Body of pancreas (tissue), 4 donors: ENCODE data around the gene RNF223. TPM values are rescaled to one million over a fixed set of nuclear protein-coding genes. Genes with fewer than 3 reads are reported as not detected.
"Not testable (repeated sequence)": the region's sequence is repeated elsewhere in the genome, so short reads cannot be mapped to it uniquely, and the experiment has no call there.

ENCODE experiments used
- ATAC-seq: fragments of 150-250 bp; one replicate; pipeline ENCODE4 v1.9.1; 2016
- DNase-seq, 4 donors: peaks; one replicate each; pipeline ENCODE4 v3.0.0-alpha.2; 2019
- H3K27ac ChIP-seq, 4 donors: fragments of 200-600 bp; sonication (generic); 1 replicate in 3 of 4; 2 replicates in 1 of 4; pipeline versions ENCODE4 v1.5.1 to v1.6.1; 2016 to 2019; ENCODE audit warnings: mild to moderate bottlenecking in 1 of 4, mixed read lengths in 1 of 4, moderate library complexity in 1 of 4
- H3K27me3 ChIP-seq, 2 donors: fragments of 200-600 bp; sonication (generic); one replicate each; pipeline ENCODE4 v1.6.0; 2016; ENCODE audit warnings: mild to moderate bottlenecking in 1 of 2
- H3K36me3 ChIP-seq, 2 donors: fragments of 200-600 bp; sonication (generic); replicated peaks in 1 of 2; 2 replicates each; pipeline ENCODE4 v1.5.1; 2016; ENCODE audit warnings: low read depth in 2 of 2; ENCODE audit not compliant: insufficient read depth in 1 of 2
- H3K4me1 ChIP-seq: fragments of 200-600 bp; sonication (generic); one replicate; pipeline ENCODE4 v1.6.0; 2016
- H3K4me3 ChIP-seq, 2 donors: fragments of 200-600 bp; sonication (generic); 1 replicate in 1 of 2; 2 replicates in 1 of 2; pipeline ENCODE4 v1.5.1; 2016 to 2019
- H3K9me3 ChIP-seq, 3 donors: fragments of 200-600 bp; sonication (generic); 1 replicate in 2 of 3; 2 replicates in 1 of 3; pipeline ENCODE4 v1.5.1; 2016
- POLR2A ChIP-seq, 3 donors: fragments of 450-650 bp; IDR thresholded peaks; one replicate each; pipeline ENCODE4 v1.6.1; 2016; ENCODE audit warnings: antibody characterized with exemption in 3 of 3, mild to moderate bottlenecking in 2 of 3
- WGBS, 2 donors: methylation state at CpG; one replicate each; pipeline ENCODE4 v1.1.5; 2017; 5-methylcytosine and 5-hydroxymethylcytosine counted together
- intact Hi-C: fragments of 100-400 bp; cut with DNase I; formaldehyde crosslinking; loops from one replicate; pipeline ENCODE4 v1.15.1; 2023
- total RNA-seq, 2 donors: library from RNA; depleted of rRNA; stranded (reverse); fragments of >200 nt; gene quantifications; one replicate each; pipeline ENCODE4 v1.1.0, GENCODE V29; 2016
- TF ChIP-seq, protein P1 (sequence below), 7 experiments: fragments of 450-650 bp in 4 of 7; fragments of 200-600 bp in 3 of 7; sonication (generic) in 3 of 7; IDR thresholded peaks; one replicate each; pipeline ENCODE4 v1.5.1; 2016 to 2019; ENCODE audit warnings: antibody characterized with exemption in 7 of 7

Gene RNF223
- total RNA-seq, 2 donors from 2014 or later, result 0.26 TPM; not detected in 1

DNA sequence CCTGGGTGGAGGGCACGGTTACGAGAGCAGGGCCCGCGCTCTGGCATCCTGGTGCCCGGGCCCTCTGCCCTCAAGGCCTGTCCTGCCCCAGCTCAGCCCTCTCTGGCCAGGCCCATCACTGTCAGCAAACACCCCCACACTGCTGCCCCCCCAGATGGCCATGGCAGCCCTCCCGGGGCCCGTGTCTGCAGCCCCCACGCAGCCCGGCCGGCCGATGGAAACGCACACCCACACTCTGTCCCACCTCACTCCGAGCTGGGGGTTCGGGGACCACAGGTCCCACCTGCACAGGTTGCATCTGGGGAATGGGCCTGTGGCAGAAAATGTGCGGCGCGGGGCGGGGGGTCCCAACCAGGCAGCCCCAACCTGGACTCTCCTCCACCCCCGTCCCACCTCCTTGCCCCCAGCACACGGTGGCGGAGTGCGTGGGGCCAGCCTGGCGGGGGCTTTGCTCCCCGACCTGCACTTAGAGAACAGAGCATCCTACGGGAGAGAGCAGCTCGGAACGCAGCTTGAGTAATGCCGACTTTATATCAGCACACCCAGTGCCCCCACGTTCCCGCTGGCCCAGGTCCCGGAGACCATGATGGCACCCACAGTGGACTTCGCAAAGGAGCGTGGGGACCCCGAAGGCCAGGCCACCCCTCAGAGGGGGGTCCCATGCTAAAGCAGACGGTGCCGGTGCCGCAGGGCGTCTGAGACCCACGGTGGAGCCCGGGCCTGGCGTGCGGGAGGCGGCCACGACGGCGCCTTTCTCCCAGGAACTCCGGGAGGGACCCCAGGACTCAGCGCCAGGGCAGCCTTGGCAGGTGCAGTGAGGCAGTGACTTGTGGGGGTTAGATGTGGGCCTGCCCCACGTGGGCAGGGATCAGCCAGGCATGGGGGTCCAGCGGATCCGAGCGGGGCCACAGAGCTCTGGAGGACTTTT lies 7.5 kb upstream of the RNF223 start:
- 89 to 100% methylated on average over 4 to 42 of the region's 52 CpGs for WGBS, 2 donors
- ATAC-seq (no peak), DNase-seq (peak in 3 of 4 donors; percentile 1 to 12 (median 5))
- Histone ChIP-seq H3K4me1 (peaks cover 14% of the 10 kb centered on the region), H3K9me3 (no peaks in the 10 kb centered on the region), H3K27ac (no peak overlapping the region), H3K36me3 (no peaks in the 10 kb centered on the region), H3K27me3 (no peaks in the 10 kb centered on the region), H3K4me3 (no peak overlapping the region)
- TF ChIP-seq, protein P1, sequence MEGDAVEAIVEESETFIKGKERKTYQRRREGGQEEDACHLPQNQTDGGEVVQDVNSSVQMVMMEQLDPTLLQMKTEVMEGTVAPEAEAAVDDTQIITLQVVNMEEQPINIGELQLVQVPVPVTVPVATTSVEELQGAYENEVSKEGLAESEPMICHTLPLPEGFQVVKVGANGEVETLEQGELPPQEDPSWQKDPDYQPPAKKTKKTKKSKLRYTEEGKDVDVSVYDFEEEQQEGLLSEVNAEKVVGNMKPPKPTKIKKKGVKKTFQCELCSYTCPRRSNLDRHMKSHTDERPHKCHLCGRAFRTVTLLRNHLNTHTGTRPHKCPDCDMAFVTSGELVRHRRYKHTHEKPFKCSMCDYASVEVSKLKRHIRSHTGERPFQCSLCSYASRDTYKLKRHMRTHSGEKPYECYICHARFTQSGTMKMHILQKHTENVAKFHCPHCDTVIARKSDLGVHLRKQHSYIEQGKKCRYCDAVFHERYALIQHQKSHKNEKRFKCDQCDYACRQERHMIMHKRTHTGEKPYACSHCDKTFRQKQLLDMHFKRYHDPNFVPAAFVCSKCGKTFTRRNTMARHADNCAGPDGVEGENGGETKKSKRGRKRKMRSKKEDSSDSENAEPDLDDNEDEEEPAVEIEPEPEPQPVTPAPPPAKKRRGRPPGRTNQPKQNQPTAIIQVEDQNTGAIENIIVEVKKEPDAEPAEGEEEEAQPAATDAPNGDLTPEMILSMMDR (IDR thresholded peaks at IDR 0.05), result no peak
- TF ChIP-seq POLR2A (IDR thresholded peaks at IDR 0.05), result no peak
- intact Hi-C loops, result no loop called here

DNA sequence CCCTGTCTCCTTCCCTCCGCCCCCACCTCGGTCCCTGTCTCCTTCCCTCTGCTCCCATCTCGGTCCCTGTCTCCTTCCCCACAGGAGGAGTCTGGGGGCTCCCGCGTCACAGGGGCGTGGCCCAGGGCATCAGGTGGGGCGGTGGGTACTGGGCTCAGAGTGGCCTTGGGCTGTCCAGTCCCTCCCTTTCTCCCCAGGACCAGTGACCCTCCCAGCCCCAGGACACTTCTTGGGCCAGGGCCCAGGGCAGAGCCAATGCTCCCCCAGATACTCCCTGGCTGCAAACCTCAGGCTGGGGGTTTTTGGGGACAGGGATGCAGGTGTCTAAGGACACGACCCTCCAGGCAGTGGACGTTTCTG lies 6.8 kb upstream of the RNF223 start:
- Histone ChIP-seq H3K27me3 (no peaks in the 10 kb centered on the region), H3K27ac (no peak overlapping the region), H3K4me3 (no peak overlapping the region), H3K9me3 (no peaks in the 10 kb centered on the region), H3K36me3 (no peaks in the 10 kb centered on the region), H3K4me1 (peaks cover 14% of the 10 kb centered on the region)
- DNase-seq (peak in 2 of 4 donors; percentile 5 to 11), ATAC-seq (no peak)
- intact Hi-C loops, result no loop called here
- 25 to 40% methylated on average over 1 to 6 of the region's 9 CpGs for WGBS, 2 donors
- TF ChIP-seq, protein P1 (IDR thresholded peaks at IDR 0.05), result no peak
- no peak for TF ChIP-seq POLR2A (IDR thresholded peaks at IDR 0.05)

DNA sequence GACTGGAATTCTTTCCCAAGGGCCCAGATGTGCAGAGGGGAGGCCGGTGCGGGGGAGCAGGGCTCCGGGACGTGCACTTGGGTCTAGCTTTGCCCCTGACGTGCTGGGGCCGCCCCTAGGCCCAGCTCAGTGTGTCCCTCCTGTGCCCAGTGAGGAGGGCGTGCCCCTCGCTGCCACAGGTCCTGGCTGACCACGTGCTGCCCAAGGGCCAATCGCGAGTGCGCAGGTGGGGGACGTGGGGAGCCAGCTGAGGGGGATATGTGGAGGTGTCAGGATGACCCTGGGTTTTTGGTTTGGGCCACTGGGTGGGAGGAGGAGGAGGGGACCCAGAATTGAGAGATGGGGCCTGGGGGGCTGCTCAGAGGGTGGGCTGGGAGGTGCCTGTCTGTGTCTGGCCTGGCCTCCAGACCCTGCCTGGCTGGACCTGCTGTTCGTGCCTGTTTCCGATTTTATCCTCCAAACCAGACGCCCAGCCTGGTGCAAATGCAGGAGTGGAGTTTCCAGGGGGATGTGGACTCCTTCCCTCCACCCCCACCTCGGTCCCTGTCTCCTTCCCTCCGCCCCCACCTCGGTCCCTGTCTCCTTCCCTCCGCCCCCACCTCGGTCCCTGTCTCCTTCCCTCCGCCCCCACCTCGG lies 6.1 kb upstream of the RNF223 start:
- 6 to 18% methylated on average over 4 to 21 of the region's 23 CpGs for WGBS, 2 donors
- H3K36me3 ChIP-seq, result no peaks in the 10 kb centered on the region
- H3K4me1 ChIP-seq, result peaks cover 14% of the 10 kb centered on the region
- ATAC-seq (peak; percentile 70), DNase-seq (peak; percentile 48 to 70 (median 62))
- no peaks in the 10 kb centered on the region for H3K9me3 ChIP-seq
- intact Hi-C loops, result no loop called here
- TF ChIP-seq, protein P1 (IDR thresholded peaks at IDR 0.05), result no peak
- peak in 1 of 3 donors; percentile 16 for TF ChIP-seq POLR2A (IDR thresholded peaks at IDR 0.05)
- peak overlapping the region; percentile 88 to 93 (median 90) for H3K27ac ChIP-seq
- no peaks in the 10 kb centered on the region for H3K27me3 ChIP-seq
- no peak overlapping the region for H3K4me3 ChIP-seq

DNA sequence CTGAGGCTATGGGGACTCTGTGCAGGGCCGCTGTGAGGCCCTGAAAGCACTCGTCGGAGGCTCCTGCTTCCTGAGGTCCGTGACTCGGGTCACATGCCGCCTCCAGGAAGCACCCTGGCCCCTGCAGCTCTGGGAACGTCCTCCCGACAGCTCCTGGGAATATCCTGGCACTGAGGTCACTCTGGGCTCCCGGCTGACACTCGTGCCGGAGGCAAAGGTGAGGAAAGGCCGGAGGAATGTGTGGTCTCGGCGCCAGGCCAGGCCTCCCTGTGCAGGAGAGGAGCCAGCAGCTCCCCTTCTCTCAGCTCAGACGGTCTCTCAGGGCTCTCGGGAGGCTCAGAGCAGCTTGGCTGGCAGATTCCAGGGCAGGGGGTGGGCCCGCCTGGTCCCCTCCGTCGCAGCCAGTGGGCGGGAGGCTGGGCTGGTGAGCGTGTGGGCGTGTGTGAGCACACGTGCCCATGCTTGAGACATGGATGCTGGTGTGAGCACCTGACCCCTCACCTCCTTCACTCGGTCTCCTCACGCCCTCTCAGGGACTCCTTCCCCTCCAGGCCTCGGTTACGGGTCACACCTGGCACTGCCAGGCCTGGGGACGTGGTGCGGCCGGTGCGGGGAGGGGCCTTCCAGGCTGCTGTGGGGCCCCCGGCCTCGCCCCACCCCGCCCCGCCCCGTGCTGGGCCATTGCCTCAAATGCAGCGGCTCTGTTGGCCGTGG lies 5.5 kb upstream of the RNF223 start:
- intact Hi-C loops, result no loop called here
- Histone ChIP-seq H3K27ac (peak overlapping the region; percentile 88 to 93 (median 90)), H3K4me1 (peaks cover 14% of the 10 kb centered on the region), H3K27me3 (no peaks in the 10 kb centered on the region), H3K4me3 (no peak overlapping the region), H3K9me3 (no peaks in the 10 kb centered on the region), H3K36me3 (no peaks in the 10 kb centered on the region)
- ATAC-seq (peak; percentile 93), DNase-seq (peak; percentile 81 to 92 (median 88))
- TF ChIP-seq POLR2A (IDR thresholded peaks at IDR 0.05), result peak; percentile 35 to 69 (median 53)
- TF ChIP-seq, protein P1 (IDR thresholded peaks at IDR 0.05), result no peak
- WGBS, 2 donors, result 0 to 2% methylated on average over 5 to 37 of the region's 38 CpGs

DNA sequence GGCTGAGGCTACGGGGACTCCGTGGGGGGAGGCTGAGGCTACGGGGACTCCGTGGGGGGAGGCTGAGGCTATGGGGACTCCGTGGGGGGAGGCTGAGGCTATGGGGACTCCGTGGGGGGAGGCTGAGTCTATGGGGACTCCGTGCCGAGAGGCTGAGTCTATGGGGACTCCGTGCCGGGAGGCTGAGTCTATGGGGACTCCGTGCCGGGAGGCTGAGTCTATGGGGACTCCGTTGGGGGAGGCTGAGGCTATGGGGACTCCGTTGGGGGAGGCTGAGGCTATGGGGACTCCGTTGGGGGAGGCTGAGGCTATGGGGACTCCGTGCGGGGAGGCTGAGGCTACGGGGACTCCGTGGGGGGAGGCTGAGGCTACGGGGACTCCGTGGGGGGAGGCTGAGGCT lies 3.3 kb upstream of the RNF223 start:
- H3K36me3 ChIP-seq, ATAC-seq, H3K4me3 ChIP-seq, H3K27me3 ChIP-seq, intact Hi-C loops, H3K27ac ChIP-seq, H3K9me3 ChIP-seq, DNase-seq: not testable (repeated sequence)
- WGBS, 2 donors, result 100% methylated on average over 1 of the region's 21 CpGs; no CpG with 5 or more reads in 1 of the 2 donors
- peaks cover 22% of the 10 kb centered on the region for H3K4me1 ChIP-seq
